OCI-LY1 (cell line): ENCODE data around the gene LSAMP.

ENCODE experiments used
- EZH2 ChIP-seq: fragments of 200-600 bp; sonication (generic), shearing (Covaris generic); IDR thresholded peaks from 2 replicates; pipeline ENCODE4 v1.8.0; 2017; ENCODE audit warnings: borderline replicate concordance, mixed run types, mild to moderate bottlenecking, antibody characterized with exemption, low read length, moderate library complexity, mixed read lengths
- TF ChIP-seq, protein P1 (sequence below): fragments of 200-600 bp; sonication (generic), shearing (Covaris generic); IDR thresholded peaks from 2 replicates; pipeline ENCODE4 v1.5.1; 2017; ENCODE audit warnings: mild to moderate bottlenecking, antibody characterized with exemption, low read length, moderate library complexity, mixed read lengths

DNA sequence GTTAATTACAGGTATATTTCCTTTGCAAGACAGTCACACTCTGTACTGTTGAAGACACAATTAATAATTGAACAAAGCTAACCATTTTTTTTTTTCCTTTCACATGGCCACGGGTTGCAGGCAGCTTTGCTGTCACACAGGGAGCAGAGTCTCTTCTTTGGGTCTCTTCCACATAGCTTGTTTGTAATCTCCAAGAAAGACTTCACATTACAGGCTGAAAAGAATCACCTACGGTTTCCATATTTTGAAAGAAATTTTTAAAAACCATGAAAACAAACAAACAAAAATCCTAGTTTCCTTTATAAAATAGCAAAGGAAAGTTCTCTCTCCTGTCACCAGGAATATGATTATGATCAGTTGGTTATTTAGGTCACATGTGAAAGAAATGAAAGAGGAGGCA lies 429.4 kb downstream of the LSAMP start:
- TF ChIP-seq EZH2: no peak
- TF ChIP-seq, protein P1, sequence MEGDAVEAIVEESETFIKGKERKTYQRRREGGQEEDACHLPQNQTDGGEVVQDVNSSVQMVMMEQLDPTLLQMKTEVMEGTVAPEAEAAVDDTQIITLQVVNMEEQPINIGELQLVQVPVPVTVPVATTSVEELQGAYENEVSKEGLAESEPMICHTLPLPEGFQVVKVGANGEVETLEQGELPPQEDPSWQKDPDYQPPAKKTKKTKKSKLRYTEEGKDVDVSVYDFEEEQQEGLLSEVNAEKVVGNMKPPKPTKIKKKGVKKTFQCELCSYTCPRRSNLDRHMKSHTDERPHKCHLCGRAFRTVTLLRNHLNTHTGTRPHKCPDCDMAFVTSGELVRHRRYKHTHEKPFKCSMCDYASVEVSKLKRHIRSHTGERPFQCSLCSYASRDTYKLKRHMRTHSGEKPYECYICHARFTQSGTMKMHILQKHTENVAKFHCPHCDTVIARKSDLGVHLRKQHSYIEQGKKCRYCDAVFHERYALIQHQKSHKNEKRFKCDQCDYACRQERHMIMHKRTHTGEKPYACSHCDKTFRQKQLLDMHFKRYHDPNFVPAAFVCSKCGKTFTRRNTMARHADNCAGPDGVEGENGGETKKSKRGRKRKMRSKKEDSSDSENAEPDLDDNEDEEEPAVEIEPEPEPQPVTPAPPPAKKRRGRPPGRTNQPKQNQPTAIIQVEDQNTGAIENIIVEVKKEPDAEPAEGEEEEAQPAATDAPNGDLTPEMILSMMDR: no peak
